Activated gamma-delta T cell treated with anti-CD3 and anti-CD28 coated beads, Interleukin-2, amount 50 U/mL, for 16 hours (primary cell): ENCODE results near the gene HCN3.
"Not testable (repeated sequence)": the region's sequence is repeated elsewhere in the genome, so short reads cannot be mapped to it uniquely, and the experiment has no call there.

Experiments used
- DNase-seq: peaks from one replicate; pipeline ENCODE4 v3.0.0-alpha.2; 2020; ENCODE audit warnings: low read depth

HCN3 gene

DNA sequence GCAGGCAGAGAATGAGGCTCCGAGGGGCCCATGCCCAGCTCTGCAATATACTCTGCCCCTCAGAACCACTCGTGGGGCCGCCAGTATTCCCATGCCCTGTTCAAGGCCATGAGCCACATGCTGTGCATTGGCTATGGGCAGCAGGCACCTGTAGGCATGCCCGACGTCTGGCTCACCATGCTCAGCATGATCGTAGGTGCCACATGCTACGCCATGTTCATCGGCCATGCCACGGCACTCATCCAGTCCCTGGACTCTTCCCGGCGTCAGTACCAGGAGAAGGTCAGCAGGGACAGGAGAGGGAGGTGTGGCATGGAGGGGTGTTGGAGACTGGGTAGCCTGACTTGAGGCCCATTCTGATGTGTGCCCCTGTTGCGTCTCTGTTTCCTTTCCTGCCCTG is 7.2 kb downstream of the HCN3 start:
- DNase-seq, result no peak

DNA sequence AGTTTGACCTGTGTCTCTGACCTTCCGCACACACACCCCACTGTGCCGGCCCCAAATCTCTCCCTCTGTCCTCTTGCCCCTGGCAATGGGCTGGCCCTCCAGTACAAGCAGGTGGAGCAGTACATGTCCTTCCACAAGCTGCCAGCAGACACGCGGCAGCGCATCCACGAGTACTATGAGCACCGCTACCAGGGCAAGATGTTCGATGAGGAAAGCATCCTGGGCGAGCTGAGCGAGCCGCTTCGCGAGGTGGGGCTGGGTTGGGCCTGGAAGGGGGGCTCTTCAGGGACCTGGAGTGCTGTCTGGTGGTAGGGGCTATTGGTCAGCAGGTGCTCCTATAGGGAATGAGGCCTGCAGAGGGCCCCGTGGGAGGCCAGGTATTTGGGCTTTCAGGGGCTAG is 7.8 kb downstream of the HCN3 start:
- no peak for DNase-seq

DNA sequence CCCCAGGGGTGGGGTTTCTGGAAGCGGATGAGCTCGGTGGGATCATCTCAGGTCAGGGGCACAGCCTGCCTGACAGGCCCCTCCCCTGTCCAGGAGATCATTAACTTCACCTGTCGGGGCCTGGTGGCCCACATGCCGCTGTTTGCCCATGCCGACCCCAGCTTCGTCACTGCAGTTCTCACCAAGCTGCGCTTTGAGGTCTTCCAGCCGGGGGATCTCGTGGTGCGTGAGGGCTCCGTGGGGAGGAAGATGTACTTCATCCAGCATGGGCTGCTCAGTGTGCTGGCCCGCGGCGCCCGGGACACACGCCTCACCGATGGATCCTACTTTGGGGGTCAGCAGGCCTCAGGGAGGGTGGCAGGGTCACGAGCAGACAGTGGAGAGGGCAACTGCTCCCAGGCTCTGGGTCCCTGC is 8.4 kb downstream of the HCN3 start:
- DNase-seq, result no peak

DNA sequence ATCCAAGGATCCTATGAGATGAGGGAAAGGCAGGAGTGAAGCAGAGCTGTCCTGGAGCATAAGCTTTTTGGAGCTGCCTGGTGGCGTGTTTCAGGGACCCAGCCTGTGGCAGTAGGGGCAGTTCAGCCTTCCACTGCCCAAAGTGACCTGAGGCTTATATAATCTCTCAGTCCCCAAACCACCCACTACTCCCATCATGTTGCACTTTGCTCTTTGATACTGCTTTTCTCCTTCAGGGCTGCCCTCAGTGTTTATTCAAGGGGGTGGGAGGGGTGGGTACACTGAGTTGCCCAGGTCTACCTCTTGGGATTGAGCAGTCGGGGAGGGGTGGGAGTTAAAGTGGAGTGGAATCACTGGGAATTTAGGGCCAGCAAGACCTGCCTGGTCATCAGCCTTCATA is 9.3 kb downstream of the HCN3 start:
- no peak for DNase-seq

DNA sequence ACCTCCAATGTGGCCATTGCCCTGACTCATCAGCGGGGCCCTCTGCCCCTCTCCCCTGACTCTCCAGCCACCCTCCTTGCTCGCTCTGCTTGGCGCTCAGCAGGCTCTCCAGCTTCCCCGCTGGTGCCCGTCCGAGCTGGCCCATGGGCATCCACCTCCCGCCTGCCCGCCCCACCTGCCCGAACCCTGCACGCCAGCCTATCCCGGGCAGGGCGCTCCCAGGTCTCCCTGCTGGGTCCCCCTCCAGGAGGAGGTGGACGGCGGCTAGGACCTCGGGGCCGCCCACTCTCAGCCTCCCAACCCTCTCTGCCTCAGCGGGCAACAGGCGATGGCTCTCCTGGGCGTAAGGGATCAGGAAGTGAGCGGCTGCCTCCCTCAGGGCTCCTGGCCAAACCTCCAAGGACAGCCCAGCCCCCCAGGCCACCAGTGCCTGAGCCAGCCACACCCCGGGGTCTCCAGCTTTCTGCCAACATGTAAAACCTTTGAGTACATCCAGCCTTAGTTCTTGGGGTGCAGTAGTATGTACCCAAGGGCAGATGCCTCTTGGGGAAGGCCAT is 10.8 kb downstream of the HCN3 start:
- no peak for DNase-seq

DNA sequence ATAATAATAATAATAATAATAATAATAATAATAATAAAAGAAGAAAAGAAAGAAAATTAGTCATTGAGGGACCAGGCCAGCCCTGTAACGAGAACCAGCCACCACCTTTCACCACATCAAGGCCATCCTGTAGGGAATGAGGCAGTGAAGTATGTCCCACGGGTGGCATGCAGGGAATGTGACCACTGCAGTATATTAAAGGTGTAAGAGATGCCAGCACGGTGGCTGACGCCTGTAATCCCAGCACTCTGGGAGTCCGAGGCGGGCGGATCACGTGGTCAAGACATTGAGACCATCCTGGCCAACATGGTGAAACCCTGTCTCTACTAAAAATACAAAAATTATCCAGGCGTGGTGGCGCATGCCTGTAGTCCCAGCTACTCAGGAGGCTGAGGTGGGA is 13.7 kb downstream of the HCN3 start:
- DNase-seq, result not testable (repeated sequence)

DNA sequence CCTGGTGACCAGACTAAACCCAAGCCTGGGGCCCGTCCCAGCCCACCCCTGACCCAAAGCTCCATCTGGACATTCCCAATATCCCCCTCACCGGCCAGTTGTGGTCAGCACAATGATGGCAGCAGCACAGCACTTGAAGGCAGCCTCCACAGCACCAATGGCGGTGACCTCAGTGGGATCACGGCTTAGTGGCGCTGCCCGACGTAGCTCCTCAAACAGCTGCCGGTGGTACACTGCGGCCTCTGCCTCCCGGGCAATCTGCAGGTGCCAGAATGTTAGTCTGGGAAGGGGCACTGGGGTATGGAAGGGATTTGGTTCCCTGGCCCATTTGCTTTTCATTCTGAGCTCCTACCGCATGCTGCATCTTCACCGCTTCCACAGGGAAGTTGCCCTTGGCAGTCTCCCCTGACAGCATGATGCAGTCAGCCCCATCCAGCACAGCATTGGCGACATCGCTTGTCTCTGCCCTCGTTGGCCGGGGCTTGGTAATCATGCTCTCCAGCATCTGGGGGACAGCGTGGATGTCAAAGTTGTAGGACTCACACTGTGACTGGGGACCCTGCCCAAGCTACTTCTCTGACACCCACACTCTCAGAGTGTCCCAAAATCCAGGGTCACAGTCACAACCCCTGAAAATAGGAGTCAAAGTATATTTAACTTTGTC is 16.0 kb downstream of the HCN3 start:
- DNase-seq, result no peak

DNA sequence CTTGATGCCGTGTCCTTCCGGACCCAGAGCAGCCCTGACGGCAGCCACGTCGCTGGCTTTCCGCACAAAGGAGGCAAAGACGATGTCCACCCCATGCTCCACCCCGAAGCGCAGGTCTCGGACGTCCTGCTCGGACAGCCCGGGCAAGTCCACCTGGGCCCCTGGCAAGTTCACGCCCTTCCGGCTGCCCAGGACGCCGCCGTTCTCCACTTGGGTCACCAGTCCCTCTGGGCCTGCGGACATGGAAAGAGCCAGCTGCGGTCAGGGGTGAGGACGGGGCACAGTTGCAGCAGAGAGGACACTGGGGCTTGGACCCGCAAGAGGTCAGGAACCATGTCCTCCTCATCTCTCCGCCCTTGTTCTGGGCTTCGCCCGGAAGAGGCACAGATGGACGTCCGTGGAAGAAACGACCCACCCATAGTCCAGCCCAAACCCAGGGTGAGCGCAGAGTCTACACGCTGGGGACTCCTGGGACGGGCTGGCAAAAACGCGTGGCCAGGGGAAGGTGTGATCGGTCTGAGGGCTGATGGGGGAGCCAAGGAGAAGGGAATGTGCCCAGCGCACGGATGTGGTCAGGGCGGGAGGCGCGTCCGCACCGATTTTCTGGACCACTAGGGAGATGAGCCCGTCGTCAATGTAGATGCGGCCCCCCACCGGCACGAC is 17.4 kb downstream of the HCN3 start:
- no peak for DNase-seq

DNA sequence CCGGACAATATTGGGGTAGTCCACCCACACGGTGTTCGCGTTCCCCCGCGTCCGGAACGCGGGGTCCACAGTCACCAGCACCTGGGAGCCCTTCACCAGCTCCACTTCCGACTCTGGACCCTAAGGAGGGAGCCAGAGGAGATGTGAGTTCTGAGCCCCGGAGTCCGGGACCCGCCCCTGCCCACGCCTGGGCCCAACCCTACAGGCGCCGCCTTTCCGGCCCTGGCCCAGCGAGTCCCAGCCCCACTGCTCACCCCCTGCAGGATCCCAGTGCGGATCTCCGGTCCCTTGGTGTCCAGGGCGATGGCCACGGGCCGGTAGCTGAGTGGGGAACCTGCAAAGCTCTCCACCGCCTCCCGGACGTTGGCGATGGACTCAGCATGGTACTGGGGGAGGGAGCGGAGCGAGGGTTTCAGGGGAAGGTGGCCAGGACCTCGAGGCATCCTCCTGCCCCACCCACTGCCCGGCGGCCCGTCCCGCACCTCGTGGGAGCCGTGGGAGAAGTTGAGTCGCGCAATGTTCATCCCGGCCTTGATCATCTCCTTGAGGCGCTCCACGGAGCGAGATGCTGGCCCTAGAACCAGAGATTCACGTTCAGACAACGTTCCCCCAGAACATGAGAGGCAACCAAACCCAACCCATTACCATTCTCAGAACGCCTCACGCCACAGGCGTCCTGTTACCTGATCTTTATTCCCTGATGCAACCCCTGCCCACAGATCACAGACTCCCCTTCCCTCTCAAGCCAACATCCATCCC is 18.1 kb downstream of the HCN3 start:
- no peak for DNase-seq

DNA sequence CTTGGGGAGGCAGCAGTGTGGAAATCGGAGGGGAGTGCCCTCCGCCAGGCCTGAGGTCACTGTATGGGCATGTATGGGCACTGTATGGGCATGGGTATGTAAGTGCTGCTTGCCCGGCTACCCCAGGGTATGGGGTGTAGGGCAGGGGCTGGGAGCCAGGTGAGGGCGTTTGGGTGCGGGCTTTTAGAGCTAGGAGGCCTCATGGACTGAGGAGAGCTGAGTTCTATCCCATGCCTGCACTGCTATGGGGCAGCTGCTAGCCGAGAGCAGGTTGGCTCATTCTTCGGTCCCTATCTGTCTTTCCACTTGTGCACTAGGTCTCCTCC is 18.6 kb downstream of the HCN3 start:
- DNase-seq, result no peak

DNA sequence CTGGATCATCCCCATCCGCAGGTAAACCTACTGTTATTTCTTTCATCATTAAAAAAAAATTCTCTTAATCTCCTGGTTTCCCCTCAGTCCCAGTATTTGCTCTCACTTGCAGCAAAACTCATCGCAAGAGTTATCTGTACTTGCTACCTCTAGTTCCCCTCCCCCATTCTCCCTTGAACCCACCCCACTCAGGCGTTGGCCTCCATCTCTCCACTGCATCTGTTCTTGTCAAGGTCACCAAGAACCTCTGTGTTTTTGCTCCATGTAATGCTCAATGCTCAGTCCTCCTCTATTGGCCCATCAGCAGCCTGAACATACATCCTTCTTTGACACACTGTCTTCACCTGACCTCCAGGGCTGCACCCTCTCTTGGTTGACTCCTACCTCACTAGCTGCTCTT is 19.4 kb downstream of the HCN3 start:
- no peak for DNase-seq

DNA sequence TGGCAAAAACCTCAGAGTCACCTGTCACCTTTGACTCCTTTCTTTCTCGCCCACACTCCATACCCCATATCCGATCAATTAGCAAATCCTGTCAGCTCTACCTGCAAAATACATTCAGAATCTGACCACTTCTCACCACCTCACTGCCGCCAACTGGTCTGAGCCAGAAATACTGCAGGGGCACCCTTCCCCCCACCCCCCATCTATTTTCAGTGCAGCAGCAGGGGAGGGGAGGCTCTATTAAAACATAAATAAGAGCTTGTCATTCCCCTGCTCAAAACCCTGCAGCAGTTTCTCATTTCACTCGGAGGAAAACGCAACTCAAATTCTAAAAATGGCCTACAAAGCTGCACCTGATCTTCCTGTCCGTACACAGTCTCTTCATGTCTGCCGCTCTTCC is 20.1 kb downstream of the HCN3 start:
- DNase-seq, result no peak

DNA sequence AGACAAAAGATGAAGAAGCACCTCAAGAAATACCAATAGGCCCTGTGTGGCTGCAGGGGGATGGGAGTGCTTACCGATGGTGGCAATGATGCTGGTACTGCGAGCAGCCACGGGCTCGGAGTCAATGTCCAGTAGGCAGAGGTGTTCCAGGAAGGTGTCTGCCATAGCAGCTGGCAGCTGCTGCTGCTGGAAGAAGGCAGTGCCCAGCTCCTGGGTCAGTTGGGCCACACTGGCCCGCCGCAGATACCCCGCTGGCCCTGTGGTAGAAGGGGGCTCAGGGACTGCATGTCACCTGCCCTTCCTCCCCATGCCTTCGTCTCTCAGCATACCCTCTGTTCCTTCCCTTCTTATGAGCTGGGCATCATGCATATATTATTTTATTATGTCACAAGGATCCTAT is 22.8 kb downstream of the HCN3 start:
- no peak for DNase-seq

DNA sequence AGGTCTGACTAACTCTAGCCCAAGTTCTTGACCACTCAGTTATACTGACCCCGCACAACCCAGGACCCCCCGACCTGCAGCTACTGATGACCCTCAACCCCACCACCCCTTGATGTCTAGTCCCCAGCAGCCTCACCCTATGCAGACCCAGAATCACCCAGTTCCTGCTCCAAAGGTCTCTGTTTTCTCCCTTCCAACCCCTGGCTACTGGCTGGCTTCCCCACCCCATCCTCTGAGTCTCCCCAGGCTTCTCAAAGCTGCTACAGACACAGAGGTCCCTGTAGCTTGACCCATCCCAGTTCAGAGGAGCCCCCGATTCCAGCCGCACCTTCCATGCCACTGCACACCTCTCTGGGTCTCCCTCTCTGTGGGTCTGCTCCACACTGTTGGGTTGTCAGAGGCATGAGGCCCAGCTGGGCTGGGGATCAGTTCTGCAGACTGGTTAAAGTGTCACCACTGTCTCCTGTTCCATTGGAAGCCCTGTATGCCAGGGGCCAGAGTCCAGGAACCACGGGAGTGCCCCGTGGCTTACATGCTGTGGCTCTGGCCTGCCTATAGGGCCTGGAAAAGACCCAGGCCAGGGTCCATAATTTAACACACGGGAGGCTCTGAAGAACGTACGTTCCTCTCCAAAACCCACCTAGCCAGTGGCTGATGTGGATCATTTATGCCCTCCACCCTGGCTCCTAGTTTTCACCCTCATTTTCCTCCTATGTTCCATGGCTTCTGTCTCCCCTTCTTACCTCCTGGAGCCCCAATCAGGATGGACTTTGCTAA is 23.5 kb downstream of the HCN3 start:
- no peak for DNase-seq

DNA sequence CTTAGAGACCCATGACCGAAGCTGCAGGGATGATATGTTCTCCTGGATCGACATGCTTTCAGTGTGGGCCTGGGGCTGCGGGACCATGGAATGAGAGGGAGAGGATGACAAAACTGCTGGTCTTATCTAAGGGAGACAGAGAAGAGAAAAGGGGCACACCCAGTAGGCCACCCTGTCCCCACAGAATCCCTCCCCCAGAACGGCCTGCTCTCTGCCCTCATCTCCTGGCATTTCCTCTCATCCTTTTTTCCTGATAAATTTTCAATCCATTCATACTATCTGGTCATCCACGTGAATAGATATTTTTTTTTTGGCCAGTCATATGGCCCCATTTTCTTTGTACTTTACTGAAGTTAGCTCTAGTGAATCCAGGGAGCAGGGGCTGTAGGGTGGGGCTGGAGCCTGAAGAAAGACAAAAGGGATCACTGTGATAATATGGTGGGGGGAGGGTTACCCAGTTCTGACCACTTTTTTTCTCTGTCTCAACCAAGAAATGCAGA is 24.1 kb downstream of the HCN3 start, which contains the start of gene PKLR:
Gene PKLR, minus strand, starts transcription at position 97 of the 500 bp plus-strand sequence. Its CDS starts 43 bp downstream, at position 54.
- no peak for DNase-seq

DNA sequence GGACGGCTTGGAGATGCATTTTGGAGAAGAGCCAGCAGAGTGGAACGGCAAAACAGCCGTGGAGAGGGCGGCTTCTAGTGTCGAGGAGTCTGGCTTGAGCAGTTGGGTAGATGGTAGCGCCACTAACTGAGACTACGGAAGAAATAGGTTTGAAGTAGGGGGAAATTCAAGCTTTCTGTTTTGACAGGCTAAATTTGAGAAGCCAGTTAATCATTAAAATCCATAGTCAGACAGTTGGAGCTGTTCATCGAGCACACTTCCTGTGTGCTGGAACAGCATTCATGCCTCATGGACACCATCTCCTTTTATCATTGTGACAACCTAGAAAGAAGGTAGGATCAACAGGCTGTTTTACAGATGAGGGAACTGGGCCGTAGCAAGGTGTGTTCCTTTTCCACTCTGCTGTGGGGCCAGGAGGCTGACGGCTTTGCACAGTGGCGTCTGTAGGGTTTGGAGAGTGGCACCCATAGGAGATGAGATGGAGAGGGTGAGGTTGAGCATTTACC is 27.3 kb downstream of the HCN3 start:
- DNase-seq, result no peak

DNA sequence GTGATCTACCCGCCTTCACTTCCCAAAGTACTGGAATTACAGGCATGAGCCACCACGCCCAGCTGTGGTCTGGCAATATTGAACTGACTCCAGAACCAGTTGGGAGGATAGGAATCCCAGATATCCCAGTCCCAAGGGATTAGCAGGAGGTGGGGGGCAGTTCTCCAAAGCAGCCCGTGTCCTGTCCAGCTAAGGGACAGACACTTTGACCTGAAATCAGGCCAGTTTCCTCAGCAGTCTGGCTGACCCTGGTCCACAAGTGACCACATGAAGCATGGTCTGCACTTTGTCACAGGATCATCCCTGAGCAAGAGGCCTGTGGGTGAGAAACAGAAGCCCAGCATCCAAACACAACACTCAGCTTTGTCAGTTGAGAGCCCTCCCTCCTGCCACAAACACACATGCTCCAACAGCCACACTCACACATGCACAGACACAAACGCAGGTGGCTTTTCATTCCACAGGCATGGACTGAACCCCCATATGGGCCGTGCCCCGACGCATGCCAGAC is 28.7 kb downstream of the HCN3 start:
- no peak for DNase-seq

DNA sequence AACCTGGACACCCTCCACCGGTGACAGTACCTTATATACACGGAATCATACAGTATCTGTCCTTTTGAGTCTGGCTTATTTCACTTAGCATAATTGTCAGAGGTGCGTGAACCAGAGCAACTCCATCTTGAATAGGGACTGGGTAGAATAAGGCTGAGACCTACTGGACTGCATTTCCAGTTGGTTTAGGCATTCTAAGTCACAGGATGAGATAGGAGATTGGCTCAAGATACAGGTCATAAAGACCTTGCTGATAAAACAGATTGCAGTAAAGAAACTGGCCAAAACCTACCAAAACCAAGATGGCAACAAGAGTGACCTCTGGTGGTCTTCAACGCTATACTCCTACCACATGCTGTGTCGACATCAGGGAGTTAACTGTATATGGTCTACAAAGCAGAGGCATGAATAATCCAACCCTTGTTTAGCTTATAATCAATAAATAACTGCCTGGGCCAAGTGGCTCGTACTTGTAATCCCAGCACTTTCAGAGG is 30.0 kb downstream of the HCN3 start:
- no peak for DNase-seq

DNA sequence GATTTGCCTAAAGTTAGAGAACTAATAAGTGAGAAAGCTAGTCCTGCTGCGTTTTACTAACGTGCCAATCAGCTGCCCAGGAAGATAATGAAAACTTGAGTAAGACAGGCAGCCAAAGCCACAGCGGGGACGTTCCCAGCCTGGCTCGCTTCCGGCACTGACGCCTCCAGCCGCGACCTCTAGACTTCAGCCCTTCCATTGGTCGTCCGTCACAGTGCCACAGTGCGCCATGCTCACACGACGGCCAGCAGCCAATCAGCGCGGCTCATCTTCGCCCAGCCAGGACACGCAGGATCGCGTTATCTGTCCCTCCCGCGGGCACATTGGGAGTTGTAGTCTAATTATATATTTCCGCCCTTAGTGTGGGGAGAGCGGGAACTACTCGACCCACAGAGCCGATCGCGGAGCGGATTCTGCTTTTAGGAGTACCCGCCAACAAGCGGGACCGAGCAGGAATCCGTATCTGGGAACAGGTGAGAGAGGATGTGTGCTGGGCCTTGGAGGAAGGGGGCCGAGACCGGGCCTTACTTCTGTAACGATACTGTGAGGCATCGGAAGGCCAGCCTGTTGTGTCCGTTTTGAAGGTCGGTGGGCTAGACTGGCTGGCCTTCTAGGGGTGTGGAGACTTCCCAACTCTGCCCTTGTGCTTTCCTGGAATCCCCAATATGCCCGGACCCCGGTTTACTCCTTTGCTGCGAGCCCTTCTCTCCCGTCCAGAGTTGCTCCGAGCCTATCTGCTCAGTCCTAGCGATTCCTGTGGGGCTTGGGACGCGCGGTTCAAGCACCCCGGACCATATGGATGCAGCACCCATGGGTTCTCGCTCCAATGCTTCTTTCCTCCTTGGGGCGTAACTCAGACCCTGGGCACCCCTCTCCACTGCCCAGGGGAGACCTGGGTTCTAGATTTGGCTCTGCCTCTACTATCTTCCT is 31.5 kb downstream of the HCN3 start, which contains the start of gene FDPS:
Gene FDPS, plus strand, starts transcription at position 374 of the 930 bp plus-strand sequence. CDS start 924 bp downstream, outside the sequence.
- peak; percentile 94 for DNase-seq

DNA sequence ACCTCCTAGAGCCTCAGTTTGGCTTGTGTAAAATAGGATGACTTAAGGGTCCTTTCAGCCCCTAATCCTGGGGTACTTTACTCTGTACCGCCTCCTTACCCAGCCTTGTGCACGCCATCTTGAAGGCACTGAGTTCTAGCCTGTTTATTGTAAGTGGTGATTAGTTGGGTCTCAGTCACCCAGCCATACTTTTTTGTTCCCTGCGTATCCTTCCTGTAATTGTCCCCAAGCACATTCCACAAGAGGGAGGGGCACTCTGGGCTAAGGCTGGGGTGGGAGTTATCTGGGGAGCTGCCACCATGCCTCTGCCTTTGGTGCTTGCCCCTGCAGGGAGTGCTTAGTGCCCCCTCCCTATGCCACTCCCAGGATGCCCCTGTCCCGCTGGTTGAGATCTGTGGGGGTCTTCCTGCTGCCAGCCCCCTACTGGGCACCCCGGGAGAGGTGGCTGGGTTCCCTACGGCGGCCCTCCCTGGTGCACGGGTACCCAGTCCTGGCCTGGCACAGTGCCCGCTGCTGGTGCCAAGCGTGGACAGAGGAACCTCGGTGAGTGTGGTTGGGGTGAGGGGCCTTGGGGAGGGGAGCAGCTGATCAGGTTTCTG is 32.3 kb downstream of the HCN3 start:
- no peak for DNase-seq
